IgD-negative memory B cell (primary cell): ENCODE data around the gene SPARC. TPM values are rescaled to one million over a fixed set of nuclear protein-coding genes. Genes with fewer than 3 reads are reported as not detected.
A peak's percentile ranks its signal among the peaks of the same experiment; 100 is the strongest.

Experiments
- H3K27ac Mint-ChIP-seq, 3 donors: one replicate each; pipeline ENCODE4 v1.8.0; 2020 to 2022; ENCODE audit warnings: mild to moderate bottlenecking in 3 of 3, mixed read lengths in 3 of 3, moderate library complexity in 1 of 3
- H3K27me3 Mint-ChIP-seq: one replicate; pipeline ENCODE4 v1.8.0; 2021; ENCODE audit warnings: mixed read lengths
- H3K36me3 Mint-ChIP-seq: one replicate; pipeline ENCODE4 v1.8.0; 2020; ENCODE audit warnings: mild to moderate bottlenecking, mixed read lengths
- H3K4me1 Mint-ChIP-seq, 3 donors: one replicate each; pipeline ENCODE4 v1.8.0; 2020 to 2022; ENCODE audit warnings: mixed read lengths in 3 of 3, mild to moderate bottlenecking in 1 of 3
- H3K4me3 Mint-ChIP-seq, 4 donors: one replicate each; pipeline ENCODE4 v1.8.0; 2020 to 2022; ENCODE audit warnings: mild to moderate bottlenecking in 4 of 4, mixed read lengths in 4 of 4, moderate library complexity in 3 of 4
- H3K9me3 Mint-ChIP-seq, 3 donors: one replicate each; pipeline ENCODE4 v1.8.0; 2020 to 2021; ENCODE audit warnings: mixed read lengths in 3 of 3, mild to moderate bottlenecking in 1 of 3
- polyA plus RNA-seq: library from polyadenylated mRNA; unstranded; fragments of 300-500 nt; fragmentation: Illumina TruSeq; gene quantifications from one replicate; pipeline ENCODE4 v1.2.3, GENCODE V29; 2021

The SPARC gene
- polyA plus RNA-seq, 1 donor from 2014 or later = 16.1 TPM

DNA sequence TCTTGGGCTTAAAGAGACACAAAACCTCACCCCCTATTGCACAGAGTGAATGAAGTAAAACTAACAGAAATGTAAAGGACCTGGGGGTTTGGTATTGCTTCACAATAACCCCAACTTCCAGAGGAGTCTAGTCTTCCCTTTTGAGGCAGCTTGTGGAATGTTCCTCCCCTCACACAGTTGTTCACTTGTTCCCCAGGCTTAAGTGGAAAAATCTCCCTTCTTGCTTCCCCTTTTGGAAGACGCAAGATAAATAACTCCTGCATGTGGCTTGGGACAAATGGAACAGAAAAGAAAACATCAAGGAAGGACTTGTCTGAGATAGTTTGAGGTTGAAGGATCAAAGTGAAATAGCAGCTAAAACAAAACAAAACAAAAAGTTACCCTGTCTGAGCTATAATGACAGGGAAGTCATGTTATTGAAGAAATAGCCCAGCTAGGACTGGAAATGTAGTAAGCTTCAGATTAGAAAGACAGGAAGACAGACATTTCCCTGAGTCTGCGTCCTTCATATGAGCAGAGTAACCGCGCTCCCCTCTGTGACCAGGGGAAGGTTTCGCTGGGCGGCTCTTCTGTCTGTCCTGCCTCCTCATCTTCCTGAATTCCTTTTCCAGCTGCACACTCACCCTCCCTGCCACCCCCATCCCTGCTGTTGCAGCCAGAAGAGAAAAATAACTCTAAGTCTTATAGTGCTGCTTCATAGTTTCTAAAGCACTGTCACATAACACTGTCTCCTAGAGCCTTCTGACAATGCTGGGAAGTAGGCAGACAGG is 8.8 kb downstream of the SPARC start:
- no peak overlapping the region for H3K27ac Mint-ChIP-seq
- no peak overlapping the region for H3K4me3 Mint-ChIP-seq
- peaks cover 4% of the 10 kb centered on the region for H3K36me3 Mint-ChIP-seq

DNA sequence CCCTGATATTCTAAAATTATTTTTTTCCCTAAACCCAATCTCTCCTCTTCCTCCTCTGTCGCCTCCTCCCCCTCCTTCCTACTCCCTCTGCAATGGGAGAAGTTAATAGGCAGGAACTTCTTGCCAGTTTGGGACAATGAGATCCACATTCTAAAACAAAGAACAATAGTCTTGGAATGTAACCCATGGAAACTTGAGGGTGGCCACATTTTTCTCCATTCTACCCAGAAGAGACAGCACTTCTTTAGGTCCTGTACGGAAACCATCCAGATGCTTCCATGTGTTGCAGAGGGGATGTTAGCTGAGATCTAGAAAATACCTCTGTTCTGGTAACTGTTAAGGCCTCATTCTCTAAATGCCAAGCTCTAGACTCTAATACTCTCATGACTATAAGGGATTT is 10.0 kb downstream of the SPARC start:
- Mint-ChIP-seq H3K36me3 (peaks cover 4% of the 10 kb centered on the region), H3K9me3 (no peaks in the 10 kb centered on the region), H3K4me3 (no peak overlapping the region), H3K27me3 (peaks cover 7% of the 10 kb centered on the region), H3K4me1 (no peaks in the 10 kb centered on the region), H3K27ac (peak overlapping the region in 1 of 3 donors; percentile 66)

More for the DNA sequence above, 8.8 kb downstream of the SPARC start:
- no peaks in the 10 kb centered on the region for H3K4me1 Mint-ChIP-seq
- no peaks in the 10 kb centered on the region for H3K9me3 Mint-ChIP-seq
- peaks cover 5% of the 10 kb centered on the region for H3K27me3 Mint-ChIP-seq

DNA sequence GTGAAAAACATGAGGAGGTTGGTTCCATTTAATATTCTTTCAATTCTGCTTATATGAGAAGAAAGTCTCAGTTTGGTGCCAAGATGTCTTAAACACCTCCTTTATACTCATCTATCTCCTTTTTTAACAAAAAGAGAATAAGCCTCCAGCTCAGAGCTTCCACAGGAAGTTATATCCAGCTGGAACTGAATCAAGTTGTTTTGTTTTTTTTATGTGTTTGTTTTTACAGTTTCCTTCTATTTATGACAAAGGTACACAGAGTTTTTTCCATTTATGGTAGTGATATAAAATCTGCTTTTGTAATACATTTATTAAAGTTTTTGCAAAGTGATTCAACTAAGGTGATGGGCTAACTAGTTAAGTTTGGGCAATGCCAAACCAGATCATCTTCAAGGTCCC is 10.4 kb downstream of the SPARC start:
- Mint-ChIP-seq H3K4me1 (no peaks in the 10 kb centered on the region), H3K27ac (peak overlapping the region in 1 of 3 donors; percentile 66), H3K9me3 (no peaks in the 10 kb centered on the region), H3K4me3 (no peak overlapping the region), H3K27me3 (peaks cover 7% of the 10 kb centered on the region), H3K36me3 (peaks cover 4% of the 10 kb centered on the region)

GRCh38 chr5:151675611-151676313 is 11.0 kb downstream of the SPARC start:
- Mint-ChIP-seq H3K4me3 (no peak overlapping the region), H3K9me3 (no peaks in the 10 kb centered on the region), H3K36me3 (peaks cover 4% of the 10 kb centered on the region), H3K27me3 (peaks cover 7% of the 10 kb centered on the region), H3K27ac (no peak overlapping the region), H3K4me1 (no peaks in the 10 kb centered on the region)

DNA sequence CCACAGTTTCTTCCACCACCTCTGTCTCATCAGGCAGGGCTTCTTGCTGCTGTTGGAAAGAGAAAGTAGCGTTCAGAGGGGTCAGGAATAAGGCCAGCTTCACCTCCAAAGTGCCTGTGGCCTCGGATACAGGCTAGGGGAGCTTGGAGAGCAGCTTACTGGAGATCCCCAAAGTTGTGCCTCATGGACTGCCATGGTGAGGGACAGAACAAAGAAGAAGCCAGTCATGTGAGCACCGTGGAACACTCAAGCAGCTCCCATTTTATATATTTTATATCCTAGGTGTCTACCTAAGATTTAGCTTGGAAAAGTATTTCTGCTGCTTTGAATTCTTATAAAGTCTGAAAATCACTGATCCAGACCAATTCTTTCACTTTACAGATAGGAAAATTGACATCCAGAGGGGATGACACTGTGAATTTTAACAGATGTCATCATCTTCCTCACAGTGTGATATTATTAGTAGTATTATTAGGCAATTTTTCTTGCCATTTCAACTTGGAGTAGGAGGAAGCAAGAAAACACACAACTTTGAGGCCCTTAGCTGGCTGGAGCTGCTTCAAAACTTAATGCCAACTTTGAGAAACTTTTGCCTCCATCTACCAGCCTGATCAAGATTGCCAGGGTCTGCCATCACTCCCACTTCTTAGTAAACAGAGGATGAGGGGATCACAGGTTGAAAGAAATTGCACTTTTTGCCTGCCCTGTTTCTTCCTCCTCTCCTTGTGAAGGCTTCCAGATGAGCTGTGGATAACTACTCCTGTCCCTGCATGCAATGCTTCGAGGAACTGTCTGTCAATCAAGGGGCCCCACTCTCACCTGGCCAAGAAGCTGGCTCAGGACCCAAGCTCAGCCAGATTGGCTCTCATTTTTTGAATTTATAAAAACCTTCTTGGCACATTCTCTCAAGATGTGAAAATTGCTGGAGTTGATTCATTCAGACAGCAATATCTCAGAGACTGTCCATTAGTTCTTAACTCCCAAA is 11.8 kb downstream of the SPARC start:
- Mint-ChIP-seq H3K4me3 (no peak overlapping the region), H3K36me3 (peaks cover 4% of the 10 kb centered on the region), H3K4me1 (no peaks in the 10 kb centered on the region), H3K9me3 (no peaks in the 10 kb centered on the region), H3K27me3 (peaks cover 7% of the 10 kb centered on the region), H3K27ac (no peak overlapping the region)

- H3K36me3 Mint-ChIP-seq = peaks cover 4% of the 10 kb centered on the region
- H3K27ac Mint-ChIP-seq = no peak overlapping the region
- H3K4me1 Mint-ChIP-seq = no peaks in the 10 kb centered on the region
- no peak overlapping the region for H3K4me3 Mint-ChIP-seq
- peaks cover 3% of the 10 kb centered on the region for H3K27me3 Mint-ChIP-seq
- H3K9me3 Mint-ChIP-seq = no peaks in the 10 kb centered on the region
Measured at GRCh38 chr5:151673421-151673820, 13.3 kb downstream of the SPARC start.

DNA sequence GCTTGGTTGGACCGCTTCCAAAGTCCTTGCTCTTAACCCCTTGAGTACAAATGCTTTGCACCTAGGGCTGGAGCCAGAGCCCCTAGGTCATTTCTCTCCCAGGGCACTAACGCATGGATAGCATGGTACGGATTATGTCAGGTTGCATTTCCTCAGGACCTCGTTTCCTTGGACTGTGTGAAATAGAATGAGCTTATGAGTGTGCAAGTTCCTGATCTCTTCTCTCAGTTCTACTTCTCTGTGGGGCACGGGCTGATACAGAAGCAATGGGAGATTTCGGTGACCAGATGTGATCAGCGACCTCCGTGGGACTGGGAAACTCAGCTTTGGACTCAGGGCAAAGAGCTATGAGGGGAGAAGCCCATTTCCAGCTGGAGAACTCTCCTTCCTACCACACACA is 14.2 kb downstream of the SPARC start:
- peaks cover 3% of the 10 kb centered on the region for H3K27me3 Mint-ChIP-seq
- H3K9me3 Mint-ChIP-seq = no peaks in the 10 kb centered on the region
- H3K36me3 Mint-ChIP-seq = peaks cover 4% of the 10 kb centered on the region
- no peak overlapping the region for H3K4me3 Mint-ChIP-seq
- H3K4me1 Mint-ChIP-seq = no peaks in the 10 kb centered on the region
- H3K27ac Mint-ChIP-seq = no peak overlapping the region

- H3K27me3 Mint-ChIP-seq = peaks cover 3% of the 10 kb centered on the region
- H3K4me1 Mint-ChIP-seq = no peaks in the 10 kb centered on the region
- H3K27ac Mint-ChIP-seq = no peak overlapping the region
- peaks cover 2% of the 10 kb centered on the region for H3K36me3 Mint-ChIP-seq
- H3K9me3 Mint-ChIP-seq = no peaks in the 10 kb centered on the region
- H3K4me3 Mint-ChIP-seq = no peak overlapping the region
Measured at GRCh38 chr5:151671950-151672349, 14.8 kb downstream of the SPARC start.

- Mint-ChIP-seq H3K27ac (no peak overlapping the region), H3K36me3 (peaks cover 2% of the 10 kb centered on the region), H3K27me3 (peaks cover 3% of the 10 kb centered on the region), H3K4me3 (no peak overlapping the region), H3K9me3 (no peaks in the 10 kb centered on the region), H3K4me1 (no peaks in the 10 kb centered on the region)
Measured at GRCh38 chr5:151670953-151671636, 15.6 kb downstream of the SPARC start.

DNA sequence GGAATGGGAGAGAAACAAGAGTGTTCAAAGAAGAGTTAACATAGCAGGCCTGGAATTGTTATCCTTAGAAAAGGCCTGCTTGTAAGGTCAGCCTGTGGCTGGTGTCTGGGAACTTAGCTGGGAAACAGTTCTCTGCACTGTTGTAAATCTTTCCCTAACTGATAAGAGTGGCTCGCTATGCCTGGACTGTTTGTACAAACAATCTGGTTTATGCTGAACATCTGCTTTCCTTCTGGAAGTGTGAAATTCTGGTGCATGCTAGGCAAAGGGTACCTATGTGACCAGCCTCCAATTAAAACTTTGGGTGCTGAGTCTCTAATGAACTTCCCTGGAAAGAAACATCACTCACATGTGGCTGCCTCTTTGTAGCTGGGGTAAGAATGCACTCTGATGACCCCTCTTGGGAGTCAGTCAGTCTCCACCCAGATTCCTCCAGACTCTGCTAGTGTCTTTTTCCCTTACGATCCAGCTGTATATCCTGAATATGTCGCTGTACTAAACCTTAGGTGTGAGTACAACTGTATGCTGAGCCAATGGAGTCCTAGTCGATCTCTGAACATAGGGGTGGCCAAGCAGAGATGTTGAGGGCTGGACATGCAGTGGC is 16.5 kb downstream of the SPARC start:
- Mint-ChIP-seq H3K4me1 (no peaks in the 10 kb centered on the region), H3K4me3 (no peak overlapping the region), H3K36me3 (no peaks in the 10 kb centered on the region), H3K27me3 (peaks cover 3% of the 10 kb centered on the region), H3K27ac (no peak overlapping the region), H3K9me3 (no peaks in the 10 kb centered on the region)

GRCh38 chr5:151667083-151667482 is 19.6 kb downstream of the SPARC start:
- Mint-ChIP-seq H3K36me3 (no peaks in the 10 kb centered on the region), H3K4me1 (peaks cover 18 to 20% (median 20%) of the 10 kb centered on the region in 3 donors), H3K9me3 (no peaks in the 10 kb centered on the region), H3K27ac (no peak overlapping the region), H3K4me3 (no peak overlapping the region), H3K27me3 (peaks cover 3% of the 10 kb centered on the region)

DNA sequence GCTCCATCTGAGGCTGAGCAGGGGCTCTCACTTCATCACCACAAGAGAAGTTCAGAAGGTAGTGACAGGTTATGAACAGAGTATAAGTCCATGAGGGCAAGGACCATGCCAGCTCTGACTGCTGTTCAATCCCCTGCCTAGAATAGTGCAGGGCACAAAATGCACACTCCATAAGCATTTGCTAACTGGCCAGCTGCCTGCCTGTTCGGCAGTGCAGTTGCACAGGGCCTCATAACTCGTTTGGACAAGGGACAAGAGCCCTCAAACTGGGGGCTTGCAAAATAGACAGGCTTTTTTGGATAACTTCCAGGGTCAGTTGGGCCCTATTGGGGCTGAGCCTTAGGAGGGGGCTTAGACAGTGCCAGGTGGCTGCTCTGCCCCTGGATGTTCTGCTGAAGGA is 21.1 kb downstream of the SPARC start:
- peak overlapping the region in 1 of 3 donors; percentile 3 for H3K27ac Mint-ChIP-seq
- no peaks in the 10 kb centered on the region for H3K36me3 Mint-ChIP-seq
- H3K9me3 Mint-ChIP-seq = no peaks in the 10 kb centered on the region
- peaks cover 3% of the 10 kb centered on the region for H3K27me3 Mint-ChIP-seq
- H3K4me1 Mint-ChIP-seq = peaks cover 20 to 23% (median 23%) of the 10 kb centered on the region in 3 donors
- H3K4me3 Mint-ChIP-seq = no peak overlapping the region

- Mint-ChIP-seq H3K27ac (no peak overlapping the region), H3K9me3 (no peaks in the 10 kb centered on the region), H3K4me1 (peaks cover 20 to 23% (median 23%) of the 10 kb centered on the region in 3 donors), H3K4me3 (no peak overlapping the region), H3K36me3 (no peaks in the 10 kb centered on the region), H3K27me3 (peaks cover 3% of the 10 kb centered on the region)
Measured at GRCh38 chr5:151664694-151665585, 21.8 kb downstream of the SPARC start.
